A673 (cell line): Measurements from ENCODE around the gene FOXO1. TPM values are rescaled to one million over a fixed set of nuclear protein-coding genes. Genes with fewer than 3 reads are reported as not detected.

Experiments
- BruUV-seq: library from RNA; stranded (reverse); fragments of 400-500 nt; replicated peaks from 2 replicates; lab custom pipeline; 2021; lab: Mats Ljungman, UMichigan
- CTCF ChIA-PET: fragments of 300-600 bp; sonication (Branson Sonifier 250); formaldehyde crosslinking; loops from one replicate; lab custom pipeline; 2022; ENCODE audit warnings: antibody characterized with exemption; lab: Charles Lee
- POLR2A ChIA-PET: fragments of 300-600 bp; sonication (Branson Sonifier 250); formaldehyde crosslinking; loops from one replicate; lab custom pipeline; 2022; ENCODE audit warnings: antibody characterized with exemption; ENCODE audit not compliant: low non-redundant PET; lab: Charles Lee
- DNase-seq: peaks from one replicate; pipeline ENCODE4 v3.0.0-alpha.2; 2015; ENCODE audit warnings: low spot score
- H3K27ac ChIP-seq: fragments of 200-600 bp; sonication (generic); 2 replicates; pipeline ENCODE4 v1.5.1; 2016; ENCODE audit warnings: mixed run types, low read depth, mild to moderate bottlenecking, mixed read lengths, antibody characterized with exemption, low read length; ENCODE audit not compliant: poor library complexity, severe bottlenecking
- H3K27me3 ChIP-seq: fragments of 200-600 bp; sonication (generic); replicated peaks from 2 replicates; pipeline ENCODE4 v1.6.1; 2017; ENCODE audit warnings: mixed run types, low read depth, mild to moderate bottlenecking, mixed read lengths, antibody characterized with exemption, low read length; ENCODE audit not compliant: insufficient read depth, poor library complexity
- H3K36me3 ChIP-seq: fragments of 200-600 bp; sonication (generic); 2 replicates; pipeline ENCODE4 v1.6.1; 2016; ENCODE audit warnings: mixed run types, mild to moderate bottlenecking, mixed read lengths, antibody characterized with exemption, low read length; ENCODE audit not compliant: insufficient read depth, poor library complexity, severe bottlenecking
- H3K4me1 ChIP-seq: fragments of 200-600 bp; sonication (generic); 2 replicates; pipeline ENCODE4 v1.6.1; 2017; ENCODE audit warnings: mixed run types, mild to moderate bottlenecking, mixed read lengths, antibody characterized with exemption, low read length; ENCODE audit not compliant: insufficient read depth, poor library complexity, severe bottlenecking
- H3K4me3 ChIP-seq: fragments of 200-600 bp; sonication (generic); 2 replicates; pipeline ENCODE4 v1.5.1; 2016; ENCODE audit warnings: low read depth, mixed run types, mild to moderate bottlenecking, mixed read lengths, low read length; ENCODE audit not compliant: poor library complexity, severe bottlenecking
- H3K9me3 ChIP-seq: fragments of 200-600 bp; sonication (generic); 2 replicates; pipeline ENCODE4 v1.6.1; 2016; ENCODE audit warnings: mixed run types, low read depth, mild to moderate bottlenecking, mixed read lengths, antibody characterized with exemption, low read length; ENCODE audit not compliant: poor library complexity, severe bottlenecking
- CTCF ChIP-seq: fragments of 300-800, 200-600 bp; sonication (generic); conservative IDR thresholded peaks from 2 replicates; pipeline ENCODE4 v1.5.1; 2017; ENCODE audit warnings: low read depth, mild to moderate bottlenecking, antibody characterized with exemption, low read length, moderate library complexity, mixed read lengths
- EZH2 ChIP-seq: fragments of 200-600 bp; sonication (generic); IDR thresholded peaks from 2 replicates; pipeline ENCODE4 v1.6.1; 2017; ENCODE audit warnings: borderline replicate concordance, low read depth, mild to moderate bottlenecking, mixed read lengths, antibody characterized with exemption, low read length; ENCODE audit not compliant: poor library complexity, severe bottlenecking
- intact Hi-C: fragments of 100-400 bp; cut with micrococcal nuclease; formaldehyde crosslinking; loops from one replicate; pipeline ENCODE4 v1.10.0; 2022; ENCODE audit not compliant: unreplicated experiment
- total RNA-seq: library from RNA; stranded (reverse); gene quantifications from 2 replicates; pipeline ENCODE4 v1.2.3, GENCODE V29; 2021

FOXO1 gene
- total RNA-seq, 1 experiment from 2014 or later, result 2.9 TPM

DNA sequence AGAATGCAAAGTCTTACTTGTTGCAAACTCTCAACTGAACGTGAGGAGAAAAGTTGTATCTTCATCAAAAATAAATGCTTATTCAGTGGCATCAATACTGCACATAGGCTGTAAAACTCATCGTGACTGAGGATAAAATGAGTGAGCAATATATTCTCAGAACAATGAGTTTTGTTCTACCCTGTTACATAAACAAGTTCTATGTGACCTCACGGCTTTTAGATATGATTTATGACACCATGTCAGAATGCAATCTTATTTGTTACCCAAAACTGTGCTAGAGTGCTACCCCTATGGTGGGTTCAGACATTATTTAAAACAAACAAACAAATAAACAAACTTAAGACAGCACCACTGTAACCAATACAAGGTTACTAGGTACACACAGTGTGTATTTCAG, 55.4 kb downstream of the FOXO1 start:
- no peaks in the 10 kb centered on the region for H3K4me1 ChIP-seq
- no peaks in the 10 kb centered on the region for H3K27me3 ChIP-seq
- ChIA-PET CTCF (no interaction called here), POLR2A (no interaction called here)
- no peak for DNase-seq
- BruUV-seq, result no TSS peak
- intact Hi-C loops, result no loop called here
- no peak overlapping the region for H3K27ac ChIP-seq
- no peak overlapping the region for H3K4me3 ChIP-seq
- H3K36me3 ChIP-seq, result no peaks in the 10 kb centered on the region
- H3K9me3 ChIP-seq, result no peaks in the 10 kb centered on the region
- TF ChIP-seq CTCF (no peak), EZH2 (no peak)

DNA sequence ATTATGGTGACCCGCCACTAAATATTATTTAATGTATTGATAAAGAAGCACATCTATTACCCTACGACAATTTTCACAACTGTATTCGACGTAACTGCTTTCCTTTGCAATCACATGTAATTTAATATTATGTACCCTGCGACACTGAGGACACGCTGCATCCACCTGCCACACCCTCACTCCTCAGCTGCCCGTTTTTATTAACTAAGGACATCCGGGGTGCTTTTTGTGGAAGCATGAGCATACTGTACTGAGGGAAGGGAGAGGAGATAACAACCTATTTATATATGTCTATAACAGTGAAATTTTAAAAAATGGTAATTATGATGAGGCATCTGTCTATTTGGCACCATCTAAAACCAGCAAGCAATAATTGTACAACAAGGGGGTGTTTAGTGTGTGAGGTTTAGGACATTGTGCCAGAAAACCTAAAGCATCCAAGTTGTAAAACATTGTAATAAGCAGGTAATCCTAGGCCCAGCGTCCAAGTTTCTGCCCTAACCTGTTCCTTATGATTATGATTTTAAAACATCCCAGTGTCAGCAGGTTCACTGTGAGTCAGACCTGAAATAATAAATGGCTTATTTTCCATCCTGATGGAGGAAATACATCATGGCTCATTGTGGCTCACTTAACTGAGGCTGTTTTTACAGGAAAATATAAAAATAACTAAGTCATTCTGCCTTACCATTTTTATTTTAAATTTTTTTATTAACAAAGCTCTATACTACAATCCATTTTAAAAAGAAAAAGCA, 56.3 kb downstream of the FOXO1 start:
- Histone ChIP-seq H3K27me3 (no peaks in the 10 kb centered on the region), H3K36me3 (no peaks in the 10 kb centered on the region), H3K27ac (no peak overlapping the region), H3K9me3 (no peaks in the 10 kb centered on the region), H3K4me3 (no peak overlapping the region), H3K4me1 (no peaks in the 10 kb centered on the region)
- TF ChIP-seq EZH2, result no peak
- no peak for TF ChIP-seq CTCF
- no TSS peak for BruUV-seq
- no peak for DNase-seq
- intact Hi-C loops, result no loop called here
- ChIA-PET POLR2A (no interaction called here), CTCF (no interaction called here)

GRCh38 chr13:40608308-40608707, 58.1 kb downstream of the FOXO1 start:
- no peak overlapping the region for H3K27ac ChIP-seq
- no TSS peak for BruUV-seq
- H3K9me3 ChIP-seq, result no peaks in the 10 kb centered on the region
- H3K27me3 ChIP-seq, result no peaks in the 10 kb centered on the region
- H3K4me3 ChIP-seq, result no peak overlapping the region
- ChIA-PET POLR2A (no interaction called here), CTCF (no interaction called here)
- H3K4me1 ChIP-seq, result no peaks in the 10 kb centered on the region
- no peaks in the 10 kb centered on the region for H3K36me3 ChIP-seq
- DNase-seq, result no peak
- no peak for TF ChIP-seq EZH2
- TF ChIP-seq CTCF, result no peak
- intact Hi-C loops, result no loop called here
